Sigmoid colon (tissue), 7 donors: ENCODE results near the gene ABCA2. TPM values are rescaled to one million over a fixed set of nuclear protein-coding genes. Genes with fewer than 3 reads are reported as not detected.
"Not testable (repeated sequence)": the region's sequence is repeated elsewhere in the genome, so short reads cannot be mapped to it uniquely, and the experiment has no call there.

Experiments
- DNase-seq: peaks from one replicate; pipeline ENCODE4 v3.0.0-alpha.2; 2019
- H3K27ac ChIP-seq, 4 donors: fragments of 200-600 bp; sonication (generic); one replicate each; pipeline ENCODE4 v1.5.1; 2016 to 2019; ENCODE audit warnings: mild to moderate bottlenecking in 1 of 4
- H3K27me3 ChIP-seq, 3 donors: fragments of 200-600 bp; sonication (generic); one replicate each; pipeline ENCODE4 v1.5.1; 2019; ENCODE audit warnings: mild to moderate bottlenecking in 1 of 3
- H3K36me3 ChIP-seq, 4 donors: fragments of 200-600 bp; sonication (generic); one replicate each; pipeline ENCODE4 v1.5.1; 2016 to 2019
- H3K4me1 ChIP-seq, 4 donors: fragments of 200-600 bp; sonication (generic); one replicate each; pipeline ENCODE4 v1.5.1; 2017 to 2019
- H3K4me3 ChIP-seq, 4 donors: fragments of 200-600 bp; sonication (generic); one replicate each; pipeline ENCODE4 v1.5.1; 2017 to 2019; ENCODE audit warnings: mild to moderate bottlenecking in 2 of 4, moderate library complexity in 1 of 4
- H3K9me3 ChIP-seq, 4 donors: fragments of 200-600 bp in 3 of 4; sonication (generic) in 3 of 4; one replicate each; pipeline versions ENCODE4 v1.5.1 to v1.6.1; 2013 to 2019
- CTCF ChIP-seq, 4 experiments: fragments of 450-650 bp in 3 of 4; fragments of 200-600 bp in 1 of 4; IDR thresholded peaks; one replicate each; pipeline ENCODE4 v1.5.1; 2016 to 2019; ENCODE audit warnings: antibody characterized with exemption in 4 of 4, mild to moderate bottlenecking in 3 of 4, moderate library complexity in 2 of 4
- EP300 ChIP-seq, 4 donors: sonication (generic); formaldehyde crosslinking; IDR thresholded peaks; one replicate each; pipeline ENCODE4 v1.6.1; 2017; ENCODE audit warnings: antibody characterized with exemption in 4 of 4
- POLR2A ChIP-seq, 2 donors: fragments of 450-650 bp; IDR thresholded peaks; one replicate each; pipeline ENCODE4 v1.6.1; 2016; ENCODE audit warnings: antibody characterized with exemption in 2 of 2, mild to moderate bottlenecking in 2 of 2, moderate library complexity in 2 of 2
- POLR2AphosphoS5 ChIP-seq, 4 donors: sonication (generic); formaldehyde crosslinking; IDR thresholded peaks; one replicate each; pipeline ENCODE4 v1.6.1; 2017; ENCODE audit warnings: antibody characterized with exemption in 4 of 4
- WGBS, 2 donors: extraction: QIAGEN DNeasy Blood & Tissue Kit; methylation state at CpG; one replicate each; pipeline ENCODE4 v1.1.7; 2013; 5-methylcytosine and 5-hydroxymethylcytosine counted together
- intact Hi-C: fragments of 100-400 bp; cut with DNase I; formaldehyde crosslinking; loops from one replicate; pipeline ENCODE4 v1.15.1; 2023
- polyA plus RNA-seq, 3 donors: library from polyadenylated mRNA; stranded (reverse); fragments of 200-250 nt; gene quantifications; one replicate each; pipeline ENCODE4 v1.2.3, GENCODE V29; 2013
- total RNA-seq, 4 donors: library from RNA; depleted of rRNA; stranded (reverse); fragments of >200 nt; gene quantifications; one replicate each; pipeline ENCODE4 v1.1.0, GENCODE V29; 2016
- donor health status: healthy with polysubstance abuse.
- donor health status: Bipolar disorder and iron deficiency.
- donor health status: healthy.

ABCA2 gene
- total and polyA plus RNA-seq, 7 donors: 6.0 to 28.6 (median 12.5) TPM

- 51 to 56% methylated on average over 55 of the region's 55 CpGs for WGBS, 2 donors
- H3K4me1 ChIP-seq: peaks cover 0 to 10% (median 6%) of the 10 kb centered on the region in 4 donors
- no peaks in the 10 kb centered on the region for H3K9me3 ChIP-seq
- no peak for TF ChIP-seq EP300 (IDR thresholded peaks at IDR 0.05)
- peak; percentile 91 to 96 (median 94) for TF ChIP-seq CTCF (IDR thresholded peaks at IDR 0.05)
- TF ChIP-seq POLR2A (IDR thresholded peaks at IDR 0.05): no peak
- no peak for TF ChIP-seq POLR2AphosphoS5 (IDR thresholded peaks at IDR 0.05)
- H3K4me3 ChIP-seq: no peak overlapping the region
- H3K27me3 ChIP-seq: peaks cover 7 to 24% (median 21%) of the 10 kb centered on the region in 3 donors
- no peaks in the 10 kb centered on the region for H3K36me3 ChIP-seq
- H3K27ac ChIP-seq: no peak overlapping the region
- intact Hi-C loops: no loop called here
- DNase-seq: peak; percentile 81
These were observed 36.2 kb upstream of the ABCA2 start for GRCh38 chr9:137064027-137064879.

- no peaks in the 10 kb centered on the region for H3K9me3 ChIP-seq
- intact Hi-C loops: no loop called here
- no peak overlapping the region for H3K4me3 ChIP-seq
- WGBS, 2 donors: 84 to 87% methylated on average over 26 of the region's 26 CpGs
- H3K4me1 ChIP-seq: peaks cover 0 to 9% (median 6%) of the 10 kb centered on the region in 4 donors
- H3K27ac ChIP-seq: no peak overlapping the region
- H3K27me3 ChIP-seq: peaks cover 0 to 17% (median 13%) of the 10 kb centered on the region in 3 donors
- no peaks in the 10 kb centered on the region for H3K36me3 ChIP-seq
- no peak for TF ChIP-seq POLR2AphosphoS5 (IDR thresholded peaks at IDR 0.05)
- TF ChIP-seq EP300 (IDR thresholded peaks at IDR 0.05): no peak
- no peak for TF ChIP-seq POLR2A (IDR thresholded peaks at IDR 0.05)
- TF ChIP-seq CTCF (IDR thresholded peaks at IDR 0.05): no peak
- no peak for DNase-seq
These were observed 35.4 kb upstream of the ABCA2 start for GRCh38 chr9:137063311-137064026.

GRCh38 chr9:137062798-137063197 is 34.8 kb upstream of the ABCA2 start:
- intact Hi-C loops: not testable (repeated sequence)

GRCh38 chr9:137062384-137062783 is 34.3 kb upstream of the ABCA2 start:
- no peak overlapping the region for H3K27ac ChIP-seq
- H3K36me3 ChIP-seq: no peaks in the 10 kb centered on the region
- peaks cover 0 to 9% (median 7%) of the 10 kb centered on the region in 4 donors for H3K4me1 ChIP-seq
- 65 to 87% methylated on average over 15 of the region's 15 CpGs for WGBS, 2 donors
- intact Hi-C loops: no loop called here
- no peak for TF ChIP-seq POLR2AphosphoS5 (IDR thresholded peaks at IDR 0.05)
- TF ChIP-seq EP300 (IDR thresholded peaks at IDR 0.05): no peak
- TF ChIP-seq CTCF (IDR thresholded peaks at IDR 0.05): no peak
- TF ChIP-seq POLR2A (IDR thresholded peaks at IDR 0.05): no peak
- H3K9me3 ChIP-seq: no peaks in the 10 kb centered on the region
- DNase-seq: no peak
- H3K4me3 ChIP-seq: no peak overlapping the region
- peaks cover 0 to 8% (median 6%) of the 10 kb centered on the region in 3 donors for H3K27me3 ChIP-seq

More at GRCh38 chr9:137062798-137063197, 34.8 kb upstream of the ABCA2 start:
- WGBS, 2 donors: 85 to 92% methylated on average over 9 of the region's 9 CpGs
- not testable (repeated sequence) for H3K27me3 ChIP-seq, DNase-seq, H3K4me1 ChIP-seq, H3K4me3 ChIP-seq, H3K36me3 ChIP-seq, H3K9me3 ChIP-seq, H3K27ac ChIP-seq
